ENCODE results near the gene KBTBD4.
"Not testable (repeated sequence)": the region's sequence is repeated elsewhere in the genome, so short reads cannot be mapped to it uniquely, and the experiment has no call there.

The KBTBD4 gene

DNA sequence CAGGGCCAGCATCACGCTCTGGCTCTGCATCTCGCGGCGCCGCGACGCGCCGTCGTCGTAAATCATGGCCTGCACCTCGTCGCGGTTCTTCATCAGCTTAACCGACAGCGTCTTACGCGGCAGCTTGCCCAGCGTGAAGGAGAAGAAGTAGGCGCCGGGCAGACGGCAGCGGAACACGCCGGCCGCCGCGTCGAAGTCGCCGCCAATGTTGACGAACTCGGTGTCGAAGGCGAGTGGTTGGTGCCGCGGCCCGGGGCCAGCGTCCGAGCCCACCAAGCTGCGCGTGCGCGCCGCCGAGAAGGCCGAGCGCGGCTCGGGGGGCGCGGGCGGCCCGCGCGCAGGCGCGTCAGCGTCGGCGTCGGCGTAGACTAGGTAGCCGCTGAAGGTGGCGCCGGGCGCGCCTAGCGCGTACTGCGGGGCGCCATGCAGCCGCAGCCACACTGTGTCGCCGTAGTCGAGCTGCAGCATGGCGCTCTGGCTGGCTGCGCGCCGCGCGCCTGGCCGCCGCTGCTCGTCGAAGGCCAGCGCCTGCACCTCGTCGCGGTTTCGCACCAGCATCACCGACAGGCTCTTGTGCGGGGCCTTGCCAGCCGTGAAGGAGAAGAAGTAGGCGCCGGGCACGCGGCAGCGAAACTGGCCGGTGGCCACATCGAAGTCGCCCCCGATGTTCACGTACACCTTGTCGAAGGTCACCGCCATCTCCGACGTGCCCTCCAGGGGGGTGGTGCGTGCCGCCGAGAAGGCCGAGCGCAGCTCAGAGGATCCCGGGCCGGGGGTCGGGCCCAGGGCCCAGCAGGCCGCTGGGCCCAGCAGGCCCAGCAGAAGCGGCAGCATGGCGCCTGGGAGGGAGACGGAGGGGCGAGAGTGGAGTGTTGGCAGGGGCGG is 11.4 kb upstream of the KBTBD4 start:
- DNase-seq, result no peak

DNA sequence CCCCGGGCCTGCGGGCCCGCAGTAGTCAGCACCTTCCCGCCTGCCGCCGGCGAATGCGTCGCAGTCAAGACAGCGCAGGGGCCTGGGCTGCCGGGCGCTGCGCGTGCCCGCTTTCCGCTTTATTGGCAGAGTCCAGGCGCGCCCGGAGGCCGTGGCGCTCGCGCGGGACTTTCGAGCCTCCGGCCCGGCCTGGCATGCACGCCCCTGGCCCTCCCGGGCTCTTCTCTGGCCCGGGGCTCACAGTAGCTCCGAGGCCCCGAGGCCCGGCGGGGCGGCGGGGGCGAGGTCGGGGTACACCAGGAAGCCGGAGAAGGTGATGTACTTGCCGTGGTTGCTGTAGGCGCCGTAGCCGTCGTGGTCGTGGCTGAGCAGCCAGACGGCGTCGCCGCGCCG is 10.8 kb upstream of the KBTBD4 start:
- no peak for DNase-seq

DNA sequence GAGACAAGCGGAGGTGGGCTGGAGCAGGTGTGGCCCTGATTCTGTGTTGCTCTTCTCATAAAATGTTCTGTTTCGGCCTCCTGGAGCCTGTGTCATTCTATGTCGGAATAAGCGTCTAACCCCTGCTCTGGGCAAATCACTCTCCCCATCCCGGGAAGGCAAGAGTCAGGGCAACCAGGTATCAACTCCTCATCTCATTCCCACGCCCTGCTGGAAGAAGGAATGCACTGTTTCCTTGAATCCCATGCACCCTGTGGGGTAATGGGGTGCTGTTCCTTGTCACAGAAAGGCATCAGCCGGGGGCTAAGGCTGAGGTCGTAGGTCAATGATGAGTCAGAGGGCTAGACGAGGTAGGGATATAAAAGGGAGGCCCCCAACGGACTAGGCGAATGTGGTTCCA is 10.3 kb upstream of the KBTBD4 start:
- no peak for DNase-seq

DNA sequence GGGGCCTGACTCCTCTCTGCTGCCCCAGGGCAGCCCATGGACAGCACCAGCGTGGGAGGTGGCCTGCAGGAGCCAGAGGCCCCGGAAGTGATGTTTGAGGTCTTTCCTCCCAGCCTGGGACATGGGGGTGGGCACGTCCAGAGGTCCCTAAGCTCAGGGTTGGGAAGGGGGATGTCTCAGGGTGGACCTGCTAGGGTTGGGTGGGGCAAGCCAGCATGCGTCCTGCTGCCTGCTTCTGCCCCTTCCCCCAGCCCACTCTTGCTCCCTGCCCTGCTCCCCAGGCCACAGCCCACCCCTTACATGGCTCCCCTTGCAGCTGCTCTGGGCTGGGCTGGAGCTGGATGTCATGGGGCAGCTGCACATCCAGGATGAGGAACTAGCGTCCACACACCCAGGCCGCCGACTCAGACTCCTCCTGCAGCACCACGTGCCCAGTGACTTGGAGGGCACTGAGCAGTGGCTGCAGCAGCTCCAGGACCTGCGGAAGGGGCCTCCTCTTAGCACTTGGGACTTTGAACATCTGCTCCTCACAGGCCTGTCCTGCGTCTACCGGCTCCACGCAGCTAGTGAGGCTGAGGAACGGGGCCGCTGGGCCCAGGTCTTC is 9.1 kb upstream of the KBTBD4 start:
- no peak for DNase-seq

DNA sequence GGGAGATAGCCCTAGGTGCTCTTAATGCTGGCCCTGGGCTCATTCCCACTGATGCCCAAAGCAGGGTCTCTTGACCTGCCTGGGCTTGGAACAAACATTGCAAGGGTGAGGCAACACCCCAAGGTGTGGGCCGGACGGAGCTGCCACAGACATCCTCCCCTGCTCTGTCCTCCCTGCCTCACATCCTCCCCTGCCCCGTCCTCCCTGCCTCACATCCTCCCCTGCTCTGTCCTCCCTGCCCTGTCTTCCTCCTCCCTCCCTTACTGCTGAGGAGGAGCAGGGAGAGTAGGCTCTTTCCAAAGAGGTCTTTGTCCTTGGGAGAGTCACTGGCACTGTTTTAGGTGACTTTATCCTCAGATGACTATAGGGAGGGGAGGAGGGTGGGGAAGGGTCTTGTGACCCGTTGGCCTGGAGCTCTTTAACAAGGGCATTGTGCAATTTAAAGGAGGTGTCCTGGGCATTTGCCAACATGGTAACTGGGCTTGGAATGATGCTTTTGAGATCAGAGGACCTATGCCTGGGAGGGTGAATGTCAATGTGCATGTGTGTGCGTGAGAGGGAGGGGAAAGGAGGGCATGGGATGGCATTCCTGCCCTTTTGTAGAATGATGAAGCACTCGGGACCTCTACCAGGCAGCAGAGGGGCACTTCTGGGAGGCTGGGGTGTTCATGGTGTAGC is 8.4 kb upstream of the KBTBD4 start:
- no peak for DNase-seq

DNA sequence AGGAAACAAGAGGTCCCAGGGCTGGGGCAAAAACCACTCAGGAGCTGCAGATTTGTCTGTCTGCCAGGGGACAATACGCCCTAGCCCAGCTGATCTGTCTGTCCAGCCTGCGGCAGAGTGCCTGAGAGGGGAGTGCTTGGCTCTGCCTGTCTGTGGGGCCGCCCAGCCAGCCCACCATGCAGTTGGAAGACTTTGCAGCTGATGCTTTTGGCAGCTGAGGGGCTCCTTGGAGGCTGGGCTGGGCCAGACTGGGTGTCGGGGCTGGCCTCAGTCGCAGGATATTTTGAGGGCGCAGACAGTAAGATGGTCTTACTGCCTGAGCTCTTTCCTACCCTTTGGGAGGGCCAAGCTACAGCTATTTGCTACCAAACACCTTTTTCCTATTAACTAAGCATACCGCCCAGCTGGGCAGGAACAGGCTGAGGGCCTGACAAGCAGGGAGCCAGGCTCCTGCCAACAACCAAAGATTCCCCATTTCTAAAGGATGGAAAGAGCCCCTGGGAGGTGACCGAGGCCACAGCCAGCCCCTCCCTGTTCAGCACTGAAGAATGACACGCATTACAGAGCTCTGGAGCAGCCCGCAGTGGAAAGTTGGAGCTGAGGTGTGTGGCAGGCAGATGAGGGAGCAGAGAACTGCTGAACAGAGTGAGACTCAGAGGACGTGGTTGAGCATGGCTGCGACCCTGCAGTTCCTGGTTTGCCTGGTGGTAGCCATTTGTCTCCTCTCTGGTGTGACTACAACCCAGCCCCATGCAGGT is 7.5 kb upstream of the KBTBD4 start, which contains the start of gene FAM180B:
TSS of gene FAM180B (plus strand) at position 581 of the 758 bp plus-strand sequence. CDS start at position 672, 91 bp downstream.
- DNase-seq, result no peak

DNA sequence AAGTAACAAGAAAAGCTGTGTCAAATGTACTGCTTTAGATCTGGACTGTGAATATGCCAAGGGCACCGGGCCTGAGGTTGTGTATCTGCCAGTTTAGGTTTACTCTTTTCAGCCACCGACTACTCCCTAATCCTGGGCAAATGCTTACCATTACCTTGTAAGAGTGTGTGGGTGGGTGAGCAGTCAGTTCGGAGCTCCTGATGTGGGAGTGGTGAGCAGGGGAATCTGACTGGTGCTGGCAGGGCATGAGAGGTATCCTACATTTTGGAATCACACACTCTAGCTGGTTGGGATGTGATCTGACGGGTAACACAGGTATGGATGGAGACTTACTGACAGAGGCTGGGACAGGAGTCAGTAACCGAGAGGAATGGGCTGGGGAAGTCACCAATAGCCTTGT is 5.1 kb upstream of the KBTBD4 start:
- no peak for DNase-seq

DNA sequence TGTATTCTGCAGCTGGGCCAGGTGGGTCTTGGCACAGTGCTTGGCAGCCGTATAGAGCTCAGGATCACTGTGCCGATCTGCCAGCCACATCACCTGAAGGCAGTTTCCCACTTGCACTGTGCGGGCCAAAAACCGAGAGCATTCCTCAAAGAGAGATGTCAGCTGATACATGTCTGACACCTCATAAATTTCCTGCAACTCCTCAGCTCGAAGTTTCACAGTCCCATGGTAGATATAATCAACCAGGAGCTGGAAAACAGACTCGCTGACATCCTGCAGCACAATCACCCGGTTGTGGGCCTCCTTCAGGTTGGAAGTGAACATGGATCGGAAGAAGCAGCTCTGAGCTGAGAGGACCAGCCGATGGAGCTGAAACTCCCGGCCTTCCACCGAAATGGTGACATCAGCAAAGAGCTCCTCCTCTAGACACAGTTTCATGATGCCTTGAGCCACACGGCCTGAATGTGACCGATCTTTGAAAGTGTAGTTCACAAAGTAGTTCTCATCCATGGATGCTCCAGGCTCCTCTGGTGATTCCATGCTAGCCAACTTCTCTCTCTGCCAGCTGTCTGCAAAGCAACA is 1.2 kb downstream of the KBTBD4 start:
- no peak for DNase-seq

DNA sequence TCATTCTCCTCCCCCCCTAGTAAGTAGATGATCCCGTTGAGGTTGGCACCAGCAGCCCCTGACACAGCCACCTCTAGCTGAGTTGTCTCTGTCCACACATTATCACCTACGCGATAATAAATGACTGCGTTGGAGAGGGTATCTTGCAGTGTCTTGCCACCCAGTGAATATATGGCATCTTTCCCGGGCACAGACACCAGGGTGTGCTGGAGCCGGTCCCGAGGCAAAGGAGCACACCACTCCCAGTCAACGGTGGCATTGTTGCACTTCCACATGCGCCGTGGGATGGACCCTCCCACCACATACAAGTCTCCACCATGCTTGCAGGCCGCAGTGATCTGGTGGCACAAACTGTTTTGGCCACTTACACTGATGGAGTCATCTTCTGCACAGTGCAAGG is 5.4 kb downstream of the KBTBD4 start:
- DNase-seq, result no peak

DNA sequence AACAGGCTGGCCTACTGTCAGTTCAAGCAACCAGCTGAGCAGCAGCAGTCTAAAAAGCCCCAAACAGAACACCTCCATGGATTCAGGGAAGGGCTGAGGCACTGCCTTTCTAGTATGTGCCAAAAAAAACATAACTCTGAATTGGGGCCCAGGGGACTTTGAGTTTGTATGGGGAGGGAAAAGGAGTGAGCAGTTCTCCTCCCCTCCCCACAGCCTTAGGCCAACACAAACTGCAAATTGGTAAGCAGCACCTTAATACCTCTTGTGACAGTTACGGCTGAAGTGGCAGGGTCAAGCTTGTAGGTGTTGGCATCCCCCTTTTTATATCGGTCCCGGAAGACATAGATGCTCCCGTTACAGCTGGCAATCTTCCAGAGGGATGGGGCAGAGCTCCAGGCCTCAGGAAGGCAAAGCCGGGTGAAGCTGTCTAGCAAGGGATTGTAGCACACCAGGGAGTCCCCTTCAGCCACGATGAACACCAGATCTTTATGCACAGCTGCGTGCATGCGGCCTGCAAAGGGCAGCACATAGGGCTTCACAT is 6.0 kb downstream of the KBTBD4 start:
- DNase-seq, result no peak

DNA sequence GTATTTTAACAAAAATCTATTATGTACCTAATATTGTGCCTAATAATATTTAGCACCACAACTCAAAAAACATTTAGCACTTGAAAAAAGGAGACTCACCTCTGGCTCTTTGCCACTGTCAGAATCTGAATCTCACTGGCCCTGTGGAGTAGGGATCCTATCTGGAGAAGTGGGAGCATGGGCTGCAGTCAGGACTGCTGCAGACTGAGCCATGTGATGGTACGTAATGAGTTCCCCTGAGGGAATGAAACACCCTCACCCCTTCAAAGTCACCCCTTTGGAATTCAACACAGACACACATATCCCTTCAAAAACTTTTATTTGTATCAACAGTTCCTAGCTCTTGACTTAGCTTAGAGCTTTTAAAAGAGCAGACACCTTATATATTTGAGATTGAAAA is 6.9 kb downstream of the KBTBD4 start:
- DNase-seq, result no peak

DNA sequence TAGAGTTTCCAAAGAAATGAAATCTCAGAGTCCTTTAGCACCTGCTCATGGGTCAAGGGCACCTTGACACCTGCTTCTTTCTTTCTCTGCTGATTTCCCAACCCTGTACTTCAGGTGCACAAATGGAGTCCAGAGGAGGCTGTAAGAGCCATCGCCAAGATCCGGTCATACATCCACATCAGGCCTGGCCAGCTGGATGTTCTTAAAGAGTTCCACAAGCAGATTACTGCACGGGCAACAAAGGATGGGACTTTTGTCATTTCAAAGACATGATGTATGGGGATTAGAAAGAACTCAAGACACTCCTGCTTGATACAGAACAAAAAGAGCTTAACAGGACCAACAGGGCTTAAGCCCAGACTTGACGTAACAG is 7.4 kb downstream of the KBTBD4 start:
- no peak for DNase-seq

DNA sequence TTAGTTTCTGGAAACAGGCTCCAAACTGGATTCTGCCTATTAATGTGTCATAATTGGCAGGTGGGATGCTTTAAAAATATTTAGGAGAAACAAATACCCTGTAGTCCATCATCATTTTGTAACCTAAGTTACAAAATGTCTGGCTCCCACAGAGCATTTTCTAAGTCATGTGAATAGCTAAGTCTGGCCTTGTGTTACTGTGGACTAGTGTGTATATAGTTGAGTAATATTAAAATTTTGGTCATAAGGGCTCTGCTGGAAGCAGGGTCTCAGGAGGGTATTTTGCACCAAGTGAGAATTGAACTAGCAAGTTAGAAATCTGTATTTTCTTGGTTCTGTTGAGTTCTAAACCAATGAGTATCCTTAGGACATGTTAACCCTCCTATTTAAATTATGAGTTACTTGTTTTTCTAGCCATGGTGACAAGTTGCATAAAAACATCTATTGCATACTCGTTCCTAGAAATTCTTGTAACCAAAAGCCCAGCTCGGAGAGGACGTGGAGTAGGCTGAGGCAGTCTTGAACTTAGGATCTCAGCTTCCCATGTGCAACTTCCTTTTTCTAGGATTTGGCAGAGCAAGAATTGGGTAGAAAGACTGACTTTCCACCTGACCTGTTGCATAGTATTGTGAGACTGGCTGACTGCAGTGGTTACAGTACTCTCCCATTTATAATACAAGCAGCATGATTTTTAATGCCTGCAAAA is 8.0 kb downstream of the KBTBD4 start:
- no peak for DNase-seq

DNA sequence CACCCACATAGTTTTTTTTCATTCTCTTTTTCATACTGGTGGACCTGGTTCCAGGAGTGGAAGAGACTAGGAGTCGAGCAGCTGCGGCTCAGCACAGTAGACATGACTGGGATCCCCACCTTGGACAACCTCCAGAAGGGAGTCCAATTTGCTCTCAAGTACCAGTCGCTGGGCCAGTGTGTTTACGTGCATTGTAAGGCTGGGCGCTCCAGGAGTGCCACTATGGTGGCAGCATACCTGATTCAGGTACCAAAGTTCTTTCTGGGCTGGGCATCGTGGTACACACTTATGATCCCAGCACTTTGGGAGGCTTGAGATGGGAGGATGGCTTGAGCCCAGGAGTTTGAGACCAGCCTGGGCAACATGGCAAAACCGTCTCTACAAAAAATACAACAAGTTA is 9.1 kb downstream of the KBTBD4 start:
- DNase-seq, result no peak

DNA sequence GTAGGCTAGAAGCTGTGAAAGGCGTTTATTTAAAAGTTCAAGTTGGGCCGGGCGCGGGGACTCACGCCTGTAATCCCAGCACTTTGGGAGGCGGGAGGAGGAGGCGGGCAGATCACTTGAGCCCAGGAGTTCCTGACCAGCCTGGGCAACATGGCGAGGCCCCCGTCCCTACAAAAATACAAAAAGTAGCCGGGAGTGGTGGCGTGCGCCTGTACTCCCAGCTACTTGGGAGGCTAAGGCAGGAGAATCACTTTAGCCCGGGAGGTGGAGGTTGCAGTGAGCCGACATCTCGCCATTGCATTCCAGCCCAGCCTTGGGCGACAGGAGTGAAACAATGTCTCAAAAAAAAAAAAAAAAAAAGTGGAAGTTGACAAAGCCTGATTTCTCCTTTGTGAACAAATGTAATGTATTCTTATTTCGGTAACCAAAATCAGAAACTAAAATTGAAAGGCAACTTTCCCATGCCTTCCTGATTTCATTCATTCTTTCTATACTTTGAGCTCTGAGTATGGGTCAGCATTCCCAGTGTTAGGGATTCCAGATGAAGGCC is 12.5 kb downstream of the KBTBD4 start:
- DNase-seq, result no peak

DNA sequence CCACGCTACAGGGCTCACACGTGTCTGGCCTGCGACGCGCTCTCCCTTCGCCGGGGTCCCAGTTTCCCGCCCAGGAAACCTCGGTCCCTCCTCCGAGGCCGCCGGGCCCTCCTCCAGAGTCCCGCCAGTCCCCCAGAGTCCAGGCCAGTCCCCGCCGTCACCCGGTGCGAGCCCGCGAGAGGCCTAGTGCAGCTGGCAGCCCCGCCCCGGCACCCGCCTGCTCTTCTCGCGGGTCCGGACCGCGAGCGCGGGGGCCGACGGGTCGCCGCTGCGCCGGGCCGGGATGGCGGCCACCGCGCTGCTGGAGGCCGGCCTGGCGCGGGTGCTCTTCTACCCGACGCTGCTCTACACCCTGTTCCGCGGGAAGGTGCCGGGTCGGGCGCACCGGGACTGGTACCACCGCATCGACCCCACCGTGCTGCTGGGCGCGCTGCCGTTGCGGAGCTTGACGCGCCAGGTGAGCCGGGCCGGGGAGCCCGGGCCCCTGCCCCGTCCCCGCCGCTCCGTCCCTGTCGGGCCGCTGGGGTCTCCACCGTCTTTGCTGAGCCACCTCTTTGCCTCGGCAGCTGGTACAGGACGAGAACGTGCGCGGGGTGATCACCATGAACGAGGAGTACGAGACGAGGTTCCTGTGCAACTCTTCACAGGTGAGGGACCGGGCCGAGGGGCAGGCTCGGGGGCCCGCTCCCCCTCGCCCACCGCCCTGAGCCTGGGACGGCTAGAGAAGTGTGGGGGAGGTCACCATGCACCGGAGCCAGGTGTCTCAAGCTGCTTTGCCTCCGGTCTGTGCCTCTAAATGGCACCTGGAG is 13.2 kb downstream of the KBTBD4 start, which contains the start of gene PTPMT1:
TSS of gene PTPMT1 (plus strand) at position 260 of the 809 bp plus-strand sequence. CDS start at position 284, 24 bp downstream.
- DNase-seq, result peak; percentile 55

DNA sequence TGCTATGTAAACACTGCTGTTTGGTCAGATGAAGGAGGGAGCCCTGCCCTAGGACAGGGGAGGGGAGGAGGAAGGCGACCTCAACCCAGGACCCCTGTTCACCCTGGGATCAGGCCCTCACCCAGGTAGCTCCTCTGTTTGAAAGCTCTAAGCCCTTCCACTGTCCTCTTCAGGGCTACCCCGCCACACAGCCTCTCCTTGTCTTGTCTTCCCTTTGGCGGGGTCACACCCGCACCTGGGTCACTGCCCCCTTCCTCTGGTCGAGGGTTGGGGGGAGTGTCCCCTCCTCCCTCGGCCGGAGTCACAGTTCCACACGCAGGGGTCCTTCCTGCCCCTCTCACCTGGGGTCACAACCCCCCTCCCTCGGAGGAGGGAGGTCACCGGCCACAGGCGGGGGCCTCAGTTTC is 13.8 kb downstream of the KBTBD4 start:
- no peak for DNase-seq

DNA sequence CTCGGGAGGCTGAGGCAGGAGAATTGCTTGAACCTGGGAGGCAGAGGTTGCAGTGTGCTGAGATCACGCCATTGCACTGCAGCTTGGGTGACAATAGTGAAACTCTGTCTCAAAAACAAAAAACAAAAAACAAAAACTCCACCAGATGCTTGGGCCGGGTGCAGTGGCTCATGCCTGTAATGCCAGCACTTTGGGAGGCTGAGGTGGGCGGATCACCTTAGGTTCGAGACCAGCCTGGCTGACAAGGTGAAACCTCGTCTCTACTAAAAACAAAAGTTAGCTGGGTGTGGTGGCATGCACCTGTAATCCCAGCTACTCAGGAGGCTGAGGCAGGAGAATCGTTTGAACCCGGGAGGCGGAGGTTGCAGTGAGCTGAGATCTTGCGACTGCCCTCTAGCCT is 14.4 kb downstream of the KBTBD4 start:
- not testable (repeated sequence) for DNase-seq

DNA sequence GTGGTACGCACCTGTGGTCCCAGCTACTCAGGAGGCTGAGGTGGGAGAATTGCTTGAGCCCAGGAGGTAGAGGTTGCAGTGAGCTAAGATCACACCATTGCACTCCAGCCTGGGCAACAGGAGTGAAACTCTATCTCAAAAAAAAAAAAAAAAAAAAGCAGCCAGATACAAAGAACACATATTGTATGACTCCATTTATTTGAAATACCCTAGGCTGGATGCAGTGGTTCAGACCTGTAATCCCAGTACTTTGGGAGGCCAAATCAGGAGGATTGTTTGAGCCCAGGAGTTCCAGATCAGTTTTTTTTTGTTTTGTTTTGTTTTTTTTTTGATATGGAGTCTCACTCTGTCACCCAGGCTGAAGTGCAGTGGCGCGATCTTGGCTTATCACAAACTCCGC is 16.4 kb downstream of the KBTBD4 start:
- DNase-seq, result not testable (repeated sequence)

DNA sequence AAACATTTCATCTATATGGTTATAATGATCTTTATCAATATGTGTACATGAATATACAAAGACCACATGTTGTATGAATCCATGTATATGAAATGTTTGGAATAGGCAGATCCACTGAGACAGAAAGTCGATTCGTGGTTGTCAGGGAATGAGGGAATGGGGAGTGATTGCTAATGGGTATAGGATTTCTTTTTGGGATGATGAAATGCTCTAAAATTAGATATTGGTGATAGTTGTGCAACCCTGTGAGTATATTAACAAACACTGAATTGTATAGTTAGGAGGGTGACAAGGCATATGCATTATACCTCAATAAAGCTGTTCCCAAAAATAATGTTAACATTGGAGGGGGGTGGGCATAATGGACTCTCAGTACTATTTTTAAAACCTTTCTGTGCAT is 18.3 kb downstream of the KBTBD4 start:
- no peak for DNase-seq

DNA sequence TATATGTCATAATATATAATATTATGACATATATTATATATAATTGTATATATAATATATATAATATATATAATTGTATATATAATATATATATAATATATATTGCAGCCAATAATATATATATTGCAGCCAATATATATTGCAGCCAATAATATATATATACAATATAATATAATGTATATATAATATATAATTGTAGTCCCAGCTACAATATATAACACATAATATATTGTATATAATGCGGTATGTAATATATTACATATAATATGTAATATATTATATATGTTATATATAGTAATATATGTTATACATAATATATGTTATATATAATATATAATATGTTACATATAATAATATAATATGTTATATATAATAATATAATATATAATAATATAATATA is 20.1 kb downstream of the KBTBD4 start:
- no peak for DNase-seq

All from DMS79 (cell line).